CD4-positive, alpha-beta memory T cell (primary cell): Measurements from ENCODE around the gene MCC. TPM values are rescaled to one million over a fixed set of nuclear protein-coding genes. Genes with fewer than 3 reads are reported as not detected.
"Not testable (repeated sequence)": the region's sequence is repeated elsewhere in the genome, so short reads cannot be mapped to it uniquely, and the experiment has no call there.

Experiments
- CTCF ChIA-PET: fragments of 350-600 bp; sonication (Branson Sonifier 250); formaldehyde crosslinking; loops from one replicate; lab custom pipeline; 2021; ENCODE audit warnings: inconsistent platforms; ENCODE audit not compliant: partially characterized antibody; lab: Charles Lee
- POLR2A ChIA-PET: fragments of 350-600 bp; sonication (Branson Sonifier 250); formaldehyde crosslinking; loops from one replicate; lab custom pipeline; 2021; ENCODE audit not compliant: partially characterized antibody; lab: Charles Lee
- DNase-seq, 5 donors: peaks; one replicate each; pipeline versions ENCODE4 v3.0.0 to v3.0.0-alpha.2; 2020 to 2022; ENCODE audit warnings: mixed read lengths in 1 of 5
- H3K27ac ChIP-seq: one replicate; pipeline ENCODE4 v1.7.0; 2013; ENCODE audit warnings: low read depth, low read length
- H3K27me3 ChIP-seq: 2 replicates; pipeline ENCODE4 v1.7.0; 2013; ENCODE audit warnings: mild to moderate bottlenecking, low read length, moderate library complexity; ENCODE audit not compliant: insufficient read depth
- H3K36me3 ChIP-seq: 2 replicates; pipeline ENCODE4 v1.7.0; 2013; ENCODE audit warnings: mild to moderate bottlenecking, low read length, moderate library complexity; ENCODE audit not compliant: insufficient read depth
- H3K4me1 ChIP-seq: 2 replicates; pipeline ENCODE4 v1.7.0; 2013; ENCODE audit warnings: mild to moderate bottlenecking, low read length, moderate library complexity; ENCODE audit not compliant: insufficient read depth
- H3K4me3 ChIP-seq, 2 donors: one replicate each; pipeline ENCODE4 v1.7.0; 2013; ENCODE audit warnings: low read length in 2 of 2, mild to moderate bottlenecking in 1 of 2
- H3K9me3 ChIP-seq, 2 donors: one replicate each; pipeline ENCODE4 v1.7.0; 2013; ENCODE audit warnings: low read length in 2 of 2, control low read depth in 1 of 2; ENCODE audit not compliant: control insufficient read depth in 1 of 2
- H3K27ac Mint-ChIP-seq, 7 donors: one replicate each; pipeline ENCODE4 v1.8.0; 2020 to 2021; ENCODE audit warnings: mixed read lengths in 7 of 7, mild to moderate bottlenecking in 6 of 7, inconsistent platforms in 3 of 7, moderate library complexity in 3 of 7
- H3K27me3 Mint-ChIP-seq, 2 donors: one replicate each; pipeline ENCODE4 v1.8.0; 2020 to 2021; ENCODE audit warnings: mixed read lengths in 2 of 2
- H3K36me3 Mint-ChIP-seq, 2 donors: one replicate each; pipeline ENCODE4 v1.8.0; 2020 to 2021; ENCODE audit warnings: mixed read lengths in 2 of 2, inconsistent platforms in 1 of 2, mild to moderate bottlenecking in 1 of 2
- H3K4me1 Mint-ChIP-seq, 4 donors: one replicate each; pipeline ENCODE4 v1.8.0; 2020 to 2021; ENCODE audit warnings: mixed read lengths in 4 of 4, mild to moderate bottlenecking in 1 of 4
- H3K4me3 Mint-ChIP-seq, 8 donors: one replicate each; pipeline ENCODE4 v1.8.0; 2020 to 2021; ENCODE audit warnings: mixed read lengths in 8 of 8, mild to moderate bottlenecking in 7 of 8, moderate library complexity in 6 of 8, inconsistent platforms in 3 of 8
- H3K9me3 Mint-ChIP-seq, 8 donors: one replicate each; pipeline ENCODE4 v1.8.0; 2020 to 2021; ENCODE audit warnings: mixed read lengths in 8 of 8, mild to moderate bottlenecking in 5 of 8, inconsistent platforms in 3 of 8, moderate library complexity in 1 of 8
- intact Hi-C: fragments of 100-400 bp; cut with micrococcal nuclease; formaldehyde crosslinking; loops from one replicate; pipeline ENCODE4 v1.15.1; 2023
- polyA plus RNA-seq, 2 donors: library from polyadenylated mRNA; unstranded; fragments of 300-500 nt; fragmentation: Illumina TruSeq; gene quantifications; one replicate each; pipeline ENCODE4 v1.2.3, GENCODE V29; 2021
- total RNA-seq, 2 experiments: library from RNA; stranded (reverse); gene quantifications; one replicate each; pipeline ENCODE4 v1.2.3, GENCODE V29; 2021

MCC gene
- total and polyA plus RNA-seq, 4 experiments from 2014 or later: 0.92 to 12.1 (median 7.7) TPM

DNA sequence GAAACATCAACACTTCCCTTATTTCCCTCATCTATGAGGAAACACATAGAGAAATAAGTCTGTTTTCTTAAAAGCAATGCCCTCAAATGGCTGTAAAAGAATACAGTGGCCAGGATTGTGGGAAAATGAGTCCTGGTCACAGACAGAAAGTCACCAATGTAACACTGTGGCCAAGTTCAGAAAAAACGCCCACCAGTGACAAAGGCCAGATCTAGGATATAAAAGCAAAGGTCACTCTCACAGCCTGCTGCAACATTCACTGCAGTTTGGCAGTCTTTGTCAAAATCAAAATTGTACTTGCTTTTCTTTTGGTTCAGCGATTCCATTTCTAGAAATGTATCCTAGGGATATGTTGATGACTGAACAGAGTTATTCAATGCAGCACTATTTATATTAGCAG is 84.0 kb downstream of the MCC start:
- Histone ChIP-seq H3K36me3 (no peaks in the 10 kb centered on the region), H3K27ac (no peak overlapping the region), H3K4me3 (no peak overlapping the region), H3K27me3 (no peaks in the 10 kb centered on the region), H3K4me1 (no peaks in the 10 kb centered on the region), H3K9me3 (no peaks in the 10 kb centered on the region)
- H3K27ac Mint-ChIP-seq: no peak overlapping the region
- intact Hi-C loops: no loop called here
- H3K4me3 Mint-ChIP-seq: no peak overlapping the region
- no peaks in the 10 kb centered on the region for H3K27me3 Mint-ChIP-seq
- DNase-seq: no peak
- POLR2A ChIA-PET: no interaction called here
- no peaks in the 10 kb centered on the region for H3K36me3 Mint-ChIP-seq
- no peaks in the 10 kb centered on the region for H3K4me1 Mint-ChIP-seq
- CTCF ChIA-PET: interaction anchor here (0.9 kb wide), 1 partner anchor 409 kb away, joined by 3 read pairs; no protein-coding TSS in a partner anchor
- H3K9me3 Mint-ChIP-seq: no peaks in the 10 kb centered on the region

DNA sequence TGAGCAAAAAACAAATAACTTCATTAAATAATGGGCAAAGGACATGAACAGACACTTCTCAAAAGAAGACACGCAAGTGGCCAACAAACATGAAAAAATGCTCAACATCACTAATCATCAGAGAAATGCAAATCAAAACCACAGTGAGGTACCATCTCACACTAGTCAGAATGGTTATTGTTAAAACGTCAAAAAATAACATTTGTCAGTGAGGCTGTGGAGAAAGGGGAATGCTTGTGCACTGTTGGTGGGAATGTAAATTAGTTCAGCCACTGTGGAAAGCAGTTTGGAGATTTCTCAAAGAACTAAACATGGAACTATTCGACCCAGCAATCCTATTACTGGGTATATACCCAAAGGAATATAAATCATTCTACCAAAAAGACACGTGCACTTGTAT is 90.3 kb downstream of the MCC start:
- H3K27me3 ChIP-seq, POLR2A ChIA-PET, H3K9me3 ChIP-seq, H3K9me3 Mint-ChIP-seq, H3K4me1 Mint-ChIP-seq, H3K36me3 Mint-ChIP-seq, H3K4me3 ChIP-seq, H3K4me3 Mint-ChIP-seq, H3K27me3 Mint-ChIP-seq, H3K27ac Mint-ChIP-seq, H3K27ac ChIP-seq, intact Hi-C loops, CTCF ChIA-PET, DNase-seq, H3K36me3 ChIP-seq, H3K4me1 ChIP-seq: not testable (repeated sequence)

DNA sequence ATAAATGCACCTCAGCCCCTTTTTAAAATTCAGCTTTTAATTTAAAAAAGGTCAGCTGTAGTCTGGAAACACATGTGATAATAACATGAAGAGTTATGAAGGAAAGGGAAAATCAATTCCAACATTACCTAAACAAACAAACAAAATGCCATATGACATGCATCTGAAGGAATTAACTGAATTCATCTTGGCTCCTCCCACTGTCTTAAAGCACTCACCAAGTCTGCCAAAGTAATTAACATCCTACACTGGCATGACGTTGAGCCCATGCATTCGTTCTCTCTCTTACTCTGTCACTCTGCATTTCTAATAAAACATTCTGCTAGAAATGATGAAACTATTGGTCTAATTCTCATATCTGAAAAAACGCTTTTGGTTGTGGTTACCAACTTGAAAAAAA is 91.2 kb downstream of the MCC start:
- Histone ChIP-seq H3K36me3 (no peaks in the 10 kb centered on the region), H3K4me1 (no peaks in the 10 kb centered on the region), H3K9me3 (no peaks in the 10 kb centered on the region), H3K27me3 (no peaks in the 10 kb centered on the region), H3K27ac (no peak overlapping the region), H3K4me3 (no peak overlapping the region)
- ChIA-PET CTCF (no interaction called here), POLR2A (no interaction called here)
- Mint-ChIP-seq H3K36me3 (no peaks in the 10 kb centered on the region), H3K9me3 (no peaks in the 10 kb centered on the region), H3K27me3 (peaks cover 2% of the 10 kb centered on the region in 2 donors), H3K27ac (no peak overlapping the region), H3K4me3 (no peak overlapping the region), H3K4me1 (no peaks in the 10 kb centered on the region)
- DNase-seq: no peak
- intact Hi-C loops: no loop called here

DNA sequence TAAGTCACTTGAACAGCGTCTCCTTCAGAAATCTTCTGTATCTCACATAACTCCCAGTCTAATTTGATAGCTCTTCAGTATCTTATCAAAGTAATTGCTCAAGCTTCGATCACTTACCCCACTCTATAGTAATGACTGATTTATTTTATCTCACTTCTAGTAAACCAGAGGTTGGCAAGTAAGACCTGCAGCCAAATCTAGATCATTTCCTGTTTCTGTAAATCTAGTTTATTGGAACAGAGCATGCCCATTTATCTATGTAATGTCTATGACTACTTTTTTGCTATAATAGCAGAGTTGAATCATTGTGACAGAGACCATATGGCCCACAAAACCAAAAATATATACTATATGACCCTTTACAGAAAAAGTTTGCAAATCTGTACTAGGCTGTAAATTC is 93.6 kb downstream of the MCC start:
- DNase-seq: no peak
- Mint-ChIP-seq H3K4me3 (no peak overlapping the region), H3K9me3 (no peaks in the 10 kb centered on the region), H3K27ac (no peak overlapping the region), H3K36me3 (no peaks in the 10 kb centered on the region), H3K27me3 (peaks cover 5 to 8% of the 10 kb centered on the region in 2 donors), H3K4me1 (no peaks in the 10 kb centered on the region)
- CTCF ChIA-PET: interaction anchor here (0.6 to 1.0 kb wide), 2 partner anchors 55 to 546 kb away, joined by 3 to 7 read pairs; no protein-coding TSS in a partner anchor
- POLR2A ChIA-PET: no interaction called here
- Histone ChIP-seq H3K9me3 (no peaks in the 10 kb centered on the region), H3K4me3 (no peak overlapping the region), H3K27me3 (no peaks in the 10 kb centered on the region), H3K36me3 (no peaks in the 10 kb centered on the region), H3K27ac (no peak overlapping the region), H3K4me1 (no peaks in the 10 kb centered on the region)
- intact Hi-C loops: no loop called here

DNA sequence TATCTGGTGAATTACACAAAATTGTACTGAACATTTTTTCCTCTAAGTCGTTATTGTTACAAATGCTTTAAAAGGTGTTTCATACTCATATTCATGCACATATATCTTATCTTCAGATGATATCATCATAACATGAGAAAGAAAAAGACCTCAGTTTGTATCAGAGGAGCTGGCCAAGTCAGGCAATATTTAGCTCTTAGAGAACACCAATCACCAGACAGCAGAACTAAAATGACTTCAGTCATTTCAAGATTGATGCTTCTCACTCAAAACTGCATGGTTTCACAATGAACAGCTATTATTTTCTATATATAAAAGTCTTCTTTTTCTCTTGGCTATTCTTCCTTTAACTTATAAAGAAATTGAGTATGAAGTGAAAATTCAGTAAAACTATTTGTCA is 98.0 kb downstream of the MCC start:
- H3K27ac Mint-ChIP-seq: no peak overlapping the region
- no peaks in the 10 kb centered on the region for H3K36me3 ChIP-seq
- no peaks in the 10 kb centered on the region for H3K4me1 Mint-ChIP-seq
- H3K27me3 ChIP-seq: no peaks in the 10 kb centered on the region
- H3K27me3 Mint-ChIP-seq: peaks cover 15 to 21% of the 10 kb centered on the region in 2 donors
- no peak overlapping the region for H3K4me3 ChIP-seq
- DNase-seq: no peak
- no peaks in the 10 kb centered on the region for H3K36me3 Mint-ChIP-seq
- no peak overlapping the region for H3K27ac ChIP-seq
- intact Hi-C loops: no loop called here
- H3K9me3 ChIP-seq: no peaks in the 10 kb centered on the region
- H3K4me1 ChIP-seq: no peaks in the 10 kb centered on the region
- POLR2A ChIA-PET: no interaction called here
- CTCF ChIA-PET: interaction anchor here (1.3 to 3.0 kb wide), 2 partner anchors 11 to 394 kb away, joined by 4 to 16 read pairs; no protein-coding TSS in a partner anchor
- no peaks in the 10 kb centered on the region for H3K9me3 Mint-ChIP-seq
- no peak overlapping the region for H3K4me3 Mint-ChIP-seq

DNA sequence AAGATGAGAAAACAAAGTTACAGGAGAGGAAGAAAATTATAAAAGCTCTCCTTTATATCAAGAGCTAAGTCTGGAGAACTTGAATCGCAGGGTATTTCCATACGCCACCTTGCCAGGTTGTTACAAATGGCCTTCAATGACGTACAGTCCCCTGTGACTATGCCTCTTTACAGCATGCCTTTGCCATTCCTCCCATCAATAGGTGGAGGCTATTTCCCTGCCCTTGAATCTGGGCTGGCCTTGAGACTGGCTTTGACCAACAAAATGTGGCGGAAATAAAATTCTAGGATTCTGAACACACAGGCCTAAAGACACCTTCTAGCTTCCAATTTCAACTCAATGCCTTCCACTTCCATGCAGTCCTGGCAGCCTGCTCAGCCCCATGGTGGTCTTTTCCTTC is 99.1 kb downstream of the MCC start:
- no peaks in the 10 kb centered on the region for H3K4me1 ChIP-seq
- ChIA-PET POLR2A (no interaction called here), CTCF (interaction anchor here (3.0 kb wide), 1 partner anchor 10 kb away, joined by 16 read pairs; no protein-coding TSS in a partner anchor)
- no peak overlapping the region for H3K4me3 ChIP-seq
- intact Hi-C loops: no loop called here
- H3K36me3 Mint-ChIP-seq: no peaks in the 10 kb centered on the region
- no peak overlapping the region for H3K4me3 Mint-ChIP-seq
- H3K27me3 ChIP-seq: no peaks in the 10 kb centered on the region
- no peak overlapping the region for H3K27ac ChIP-seq
- no peak for DNase-seq
- H3K27me3 Mint-ChIP-seq: peaks cover 19 to 21% of the 10 kb centered on the region in 2 donors
- no peaks in the 10 kb centered on the region for H3K9me3 Mint-ChIP-seq
- H3K27ac Mint-ChIP-seq: no peak overlapping the region
- no peaks in the 10 kb centered on the region for H3K4me1 Mint-ChIP-seq
- H3K36me3 ChIP-seq: no peaks in the 10 kb centered on the region
- no peaks in the 10 kb centered on the region for H3K9me3 ChIP-seq

DNA sequence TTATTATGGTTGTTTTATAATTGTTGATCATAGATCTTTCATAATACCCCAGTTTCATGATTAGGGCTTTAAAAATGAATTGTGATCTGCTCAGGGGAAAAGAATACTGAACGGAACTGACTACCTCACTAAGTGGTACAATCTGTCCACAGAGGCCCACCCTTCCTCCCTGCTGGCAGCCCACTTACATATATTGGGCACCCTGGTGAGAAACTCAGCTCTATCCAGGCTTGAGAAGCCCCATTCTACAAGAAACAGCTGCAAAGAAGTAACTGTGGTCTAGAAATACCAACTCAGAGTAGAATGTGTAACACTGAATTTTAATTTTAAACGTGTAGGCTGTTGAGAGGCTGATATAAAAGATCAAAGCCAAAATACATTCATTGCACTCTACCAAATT is 100.4 kb downstream of the MCC start:
- CTCF ChIA-PET: interaction anchor here (1.2 to 3.0 kb wide), 2 partner anchors 8 to 126 kb away, joined by 3 to 16 read pairs; partner anchors contain the start of gene YTHDC2
- H3K4me1 Mint-ChIP-seq: no peaks in the 10 kb centered on the region
- no peak overlapping the region for H3K27ac Mint-ChIP-seq
- intact Hi-C loops: no loop called here
- H3K9me3 Mint-ChIP-seq: no peaks in the 10 kb centered on the region
- H3K36me3 Mint-ChIP-seq: no peaks in the 10 kb centered on the region
- POLR2A ChIA-PET: no interaction called here
- H3K4me3 ChIP-seq: no peak overlapping the region
- H3K27me3 ChIP-seq: no peaks in the 10 kb centered on the region
- H3K27me3 Mint-ChIP-seq: peaks cover 21 to 23% of the 10 kb centered on the region in 2 donors
- no peak overlapping the region for H3K4me3 Mint-ChIP-seq
- H3K4me1 ChIP-seq: no peaks in the 10 kb centered on the region
- no peaks in the 10 kb centered on the region for H3K9me3 ChIP-seq
- no peaks in the 10 kb centered on the region for H3K36me3 ChIP-seq
- H3K27ac ChIP-seq: no peak overlapping the region
- DNase-seq: no peak
